HAP-1 (cell line): Measurements from ENCODE around the gene LRRC7.
"Not testable (repeated sequence)": the region's sequence is repeated elsewhere in the genome, so short reads cannot be mapped to it uniquely, and the experiment has no call there.

Source experiments
- DNase-seq, 2 experiments: peaks; one replicate each; pipeline ENCODE4 v3.0.0-alpha.2; 2016 to 2020; ENCODE audit warnings: low spot score in 2 of 2
- H3K27me3 ChIP-seq: fragments of 250-450 bp; sonication (Bioruptor Pico); 2 replicates; pipeline ENCODE4 v1.5.1; 2020; ENCODE audit warnings: low read depth, mild to moderate bottlenecking, moderate library complexity
- H3K36me3 ChIP-seq: fragments of 250-450 bp; sonication (Bioruptor Pico); replicated peaks from 2 replicates; pipeline ENCODE4 v1.5.1; 2020; ENCODE audit warnings: mild to moderate bottlenecking
- H3K4me1 ChIP-seq: fragments of 250-450 bp; sonication (Bioruptor Pico); 2 replicates; pipeline ENCODE4 v1.5.1; 2020; ENCODE audit warnings: mild to moderate bottlenecking
- H3K4me3 ChIP-seq: fragments of 250-450 bp; sonication (Bioruptor Pico); 2 replicates; pipeline ENCODE4 v1.5.1; 2020; ENCODE audit warnings: mild to moderate bottlenecking, moderate library complexity
- H3K9me3 ChIP-seq: fragments of 250-450 bp; sonication (Bioruptor Pico); 2 replicates; pipeline ENCODE4 v1.5.1; 2020; ENCODE audit warnings: mild to moderate bottlenecking, moderate library complexity
- in situ Hi-C: fragments of 300-500 bp; cut with MboI; formaldehyde crosslinking; loops from 3 replicates; pipeline ENCODE4 v1.14.3; 2020; ENCODE audit warnings: low sequenced_read_pairs, inconsistent platforms, mixed read lengths

The LRRC7 gene

GRCh38 chr1:69852151-69852550 lies 284.4 kb downstream of the LRRC7 start:
- Histone ChIP-seq H3K27me3 (no peaks in the 10 kb centered on the region), H3K4me1 (no peaks in the 10 kb centered on the region), H3K9me3 (no peaks in the 10 kb centered on the region), H3K4me3 (no peak overlapping the region), H3K36me3 (no peaks in the 10 kb centered on the region)
- in situ Hi-C loops: no loop called here
- no peak for DNase-seq

GRCh38 chr1:69852706-69853105 lies 285.0 kb downstream of the LRRC7 start:
- H3K27me3 ChIP-seq: no peaks in the 10 kb centered on the region
- no peak for DNase-seq

GRCh38 chr1:69858534-69858933 lies 290.8 kb downstream of the LRRC7 start:
- in situ Hi-C loops: no loop called here
- Histone ChIP-seq H3K9me3 (no peaks in the 10 kb centered on the region), H3K4me1 (no peaks in the 10 kb centered on the region; the same call in 1 of the 2 replicates), H3K27me3 (no peaks in the 10 kb centered on the region), H3K36me3 (no peaks in the 10 kb centered on the region), H3K4me3 (no peak overlapping the region)
- no peak for DNase-seq

More at GRCh38 chr1:69852706-69853105, 285.0 kb downstream of the LRRC7 start:
- H3K36me3 ChIP-seq: no peaks in the 10 kb centered on the region
- no peak overlapping the region for H3K4me3 ChIP-seq
- in situ Hi-C loops: no loop called here
- H3K9me3 ChIP-seq: no peaks in the 10 kb centered on the region
- H3K4me1 ChIP-seq: no peaks in the 10 kb centered on the region

- H3K27me3 ChIP-seq: no peaks in the 10 kb centered on the region
- H3K4me1 ChIP-seq: no peaks in the 10 kb centered on the region; the same call in 1 of the 2 replicates
Measured at GRCh38 chr1:69861641-69862040, 293.9 kb downstream of the LRRC7 start.

GRCh38 chr1:69862906-69863305 lies 295.2 kb downstream of the LRRC7 start:
- H3K36me3 ChIP-seq: no peaks in the 10 kb centered on the region
- in situ Hi-C loops: no loop called here
- H3K4me1 ChIP-seq: no peaks in the 10 kb centered on the region; the same call in 1 of the 2 replicates

More at GRCh38 chr1:69861641-69862040, 293.9 kb downstream of the LRRC7 start:
- no peaks in the 10 kb centered on the region for H3K36me3 ChIP-seq
- H3K4me3 ChIP-seq: no peak overlapping the region
- no peak for DNase-seq
- H3K9me3 ChIP-seq: no peaks in the 10 kb centered on the region
- in situ Hi-C loops: no loop called here

GRCh38 chr1:69863704-69864103 lies 296.0 kb downstream of the LRRC7 start:
- Histone ChIP-seq H3K4me1 (no peaks in the 10 kb centered on the region; the same call in 1 of the 2 replicates), H3K27me3 (no peaks in the 10 kb centered on the region), H3K36me3 (no peaks in the 10 kb centered on the region), H3K9me3 (no peaks in the 10 kb centered on the region), H3K4me3 (no peak overlapping the region)
- no peak for DNase-seq
- in situ Hi-C loops: no loop called here

More at GRCh38 chr1:69862906-69863305, 295.2 kb downstream of the LRRC7 start:
- no peaks in the 10 kb centered on the region for H3K27me3 ChIP-seq
- H3K4me3 ChIP-seq: no peak overlapping the region
- no peak for DNase-seq
- H3K9me3 ChIP-seq: no peaks in the 10 kb centered on the region

GRCh38 chr1:69871412-69871811 lies 303.7 kb downstream of the LRRC7 start:
- DNase-seq: no peak
- Histone ChIP-seq H3K9me3 (no peaks in the 10 kb centered on the region), H3K36me3 (no peaks in the 10 kb centered on the region), H3K27me3 (no peaks in the 10 kb centered on the region; the same call in 1 of the 2 replicates), H3K4me3 (no peak overlapping the region), H3K4me1 (no peaks in the 10 kb centered on the region)
- in situ Hi-C loops: no loop called here

- no peaks in the 10 kb centered on the region for H3K4me1 ChIP-seq
- in situ Hi-C loops: no loop called here
- no peak for DNase-seq
- H3K9me3 ChIP-seq: no peaks in the 10 kb centered on the region
- H3K4me3 ChIP-seq: no peak overlapping the region
- H3K27me3 ChIP-seq: no peaks in the 10 kb centered on the region
- no peaks in the 10 kb centered on the region for H3K36me3 ChIP-seq
Measured at GRCh38 chr1:69878338-69878737, 310.6 kb downstream of the LRRC7 start.

- H3K4me1 ChIP-seq, in situ Hi-C loops: not testable (repeated sequence)
- peak in 1 of 2 experiments; percentile 8 for DNase-seq
Measured at GRCh38 chr1:69888016-69888415, 320.3 kb downstream of the LRRC7 start.

GRCh38 chr1:69888657-69889056 lies 320.9 kb downstream of the LRRC7 start:
- no peaks in the 10 kb centered on the region for H3K4me1 ChIP-seq
- H3K36me3 ChIP-seq: no peaks in the 10 kb centered on the region
- DNase-seq: no peak
- in situ Hi-C loops: no loop called here
- no peaks in the 10 kb centered on the region; the same call in 1 of the 2 replicates for H3K9me3 ChIP-seq
- H3K27me3 ChIP-seq: no peaks in the 10 kb centered on the region
- no peak overlapping the region for H3K4me3 ChIP-seq

More at GRCh38 chr1:69888016-69888415, 320.3 kb downstream of the LRRC7 start:
- H3K27me3 ChIP-seq, H3K4me3 ChIP-seq, H3K9me3 ChIP-seq, H3K36me3 ChIP-seq: not testable (repeated sequence)

- in situ Hi-C loops: no loop called here
- Histone ChIP-seq H3K9me3 (no peaks in the 10 kb centered on the region), H3K4me1 (no peaks in the 10 kb centered on the region), H3K27me3 (no peaks in the 10 kb centered on the region), H3K4me3 (no peak overlapping the region), H3K36me3 (no peaks in the 10 kb centered on the region)
- no peak for DNase-seq
Measured at GRCh38 chr1:69898403-69898947, 330.8 kb downstream of the LRRC7 start.

- Histone ChIP-seq H3K4me1 (no peaks in the 10 kb centered on the region), H3K9me3 (no peaks in the 10 kb centered on the region), H3K27me3 (no peaks in the 10 kb centered on the region), H3K36me3 (no peaks in the 10 kb centered on the region), H3K4me3 (no peak overlapping the region)
- DNase-seq: no peak
- in situ Hi-C loops: no loop called here
Measured at GRCh38 chr1:69911301-69911801, 343.6 kb downstream of the LRRC7 start.

GRCh38 chr1:69913977-69914376 lies 346.3 kb downstream of the LRRC7 start:
- H3K27me3 ChIP-seq: no peaks in the 10 kb centered on the region
- in situ Hi-C loops: no loop called here
- no peaks in the 10 kb centered on the region for H3K9me3 ChIP-seq
- H3K4me3 ChIP-seq: no peak overlapping the region
- H3K36me3 ChIP-seq: no peaks in the 10 kb centered on the region
- no peak for DNase-seq
- H3K4me1 ChIP-seq: no peaks in the 10 kb centered on the region

GRCh38 chr1:69914976-69915765 lies 347.4 kb downstream of the LRRC7 start:
- H3K4me1 ChIP-seq: no peaks in the 10 kb centered on the region
- H3K27me3 ChIP-seq: no peaks in the 10 kb centered on the region
- no peak overlapping the region for H3K4me3 ChIP-seq
- no peaks in the 10 kb centered on the region for H3K36me3 ChIP-seq
- DNase-seq: no peak
- no peaks in the 10 kb centered on the region for H3K9me3 ChIP-seq
- in situ Hi-C loops: no loop called here
